HUDEP-2 (cell line): ENCODE data around the gene DDX20.
"Not testable (repeated sequence)": the region's sequence is repeated elsewhere in the genome, so short reads cannot be mapped to it uniquely, and the experiment has no call there.

Experiments used
- DNase-seq, 76 experiments: peaks; one replicate each; lab custom pipeline; 2025; ENCODE audit not compliant: unreplicated experiment in 76 of 76; lab: John Stamatoyannopoulos, UW

DDX20 gene

GRCh38 chr1:111786669-111787207, 31.0 kb downstream of the DDX20 start:
- DNase-seq: no peak

- DNase-seq: no peak
Measured at GRCh38 chr1:111789142-111789541, 33.4 kb downstream of the DDX20 start.

GRCh38 chr1:111789666-111790316, 34.1 kb downstream of the DDX20 start:
- no peak for DNase-seq

GRCh38 chr1:111791776-111792175, 36.1 kb downstream of the DDX20 start:
- no peak for DNase-seq

- DNase-seq: no peak
Measured at GRCh38 chr1:111792249-111792648, 36.5 kb downstream of the DDX20 start.

- DNase-seq: no peak
Measured at GRCh38 chr1:111793923-111794322, 38.2 kb downstream of the DDX20 start.

GRCh38 chr1:111795401-111795800, 39.7 kb downstream of the DDX20 start:
- DNase-seq: no peak

GRCh38 chr1:111798580-111798979, 42.9 kb downstream of the DDX20 start:
- DNase-seq: no peak

- DNase-seq: not testable (repeated sequence)
Measured at GRCh38 chr1:111799722-111800121, 44.0 kb downstream of the DDX20 start.

- DNase-seq: no peak
Measured at GRCh38 chr1:111801071-111801850, 45.6 kb downstream of the DDX20 start.

- no peak for DNase-seq
Measured at GRCh38 chr1:111802110-111802509, 46.4 kb downstream of the DDX20 start.

GRCh38 chr1:111802984-111803383, 47.3 kb downstream of the DDX20 start:
- DNase-seq: no peak

- DNase-seq: no peak
Measured at GRCh38 chr1:111803951-111804350, 48.2 kb downstream of the DDX20 start.

- no peak for DNase-seq
Measured at GRCh38 chr1:111804776-111805175, 49.1 kb downstream of the DDX20 start.

- no peak for DNase-seq
Measured at GRCh38 chr1:111805251-111805650, 49.5 kb downstream of the DDX20 start.

GRCh38 chr1:111811891-111812290, 56.2 kb downstream of the DDX20 start:
- DNase-seq: no peak

GRCh38 chr1:111812306-111812705, 56.6 kb downstream of the DDX20 start:
- DNase-seq: no peak

- DNase-seq: peak in 1 of 76 experiments; percentile 8
Measured at GRCh38 chr1:111813440-111814304, 58.0 kb downstream of the DDX20 start.

- DNase-seq: no peak
Measured at GRCh38 chr1:111814305-111814628, 58.6 kb downstream of the DDX20 start.

- DNase-seq: peak in 4 of 76 experiments; percentile 3 to 17 (median 11)
Measured at GRCh38 chr1:111814642-111815041, 58.9 kb downstream of the DDX20 start.
